A549 (cell line): ENCODE measurements around the gene CFAP126.

Source experiments
- CEBPB ChIP-seq, 2 experiments: fragments of >200 bp in 1 of 2; sonication (Bioruptor Twin) in 1 of 2; formaldehyde crosslinking in 1 of 2; IDR thresholded peaks; 2 replicates each; pipeline ENCODE4 v1.6.1; 2012 to 2016
- CHD4 ChIP-seq: fragments of 200-600 bp; sonication (generic); IDR thresholded peaks from 2 replicates; pipeline ENCODE4 v1.6.1; 2016; ENCODE audit warnings: antibody characterized with exemption, mild to moderate bottlenecking, borderline replicate concordance
- E2F6 ChIP-seq: IDR thresholded peaks from 2 replicates; pipeline ENCODE4 v1.6.1; 2012; ENCODE audit warnings: low read depth, borderline replicate concordance
- EHMT2 ChIP-seq: fragments of 200-600 bp; sonication (generic); IDR thresholded peaks from 2 replicates; pipeline ENCODE4 v1.6.1; 2016; ENCODE audit warnings: antibody characterized with exemption, low read depth, mild to moderate bottlenecking, moderate library complexity
- EP300 ChIP-seq, 2 experiments: fragments of >200 bp; sonication (Bioruptor Twin); formaldehyde crosslinking; IDR thresholded peaks; 2 replicates in 1 of 2; 3 replicates in 1 of 2; pipeline ENCODE4 v1.6.1; 2016 to 2017
- FOSL2 ChIP-seq, 2 experiments: fragments of 450-650 bp in 1 of 2; fragments of >200 bp in 1 of 2; sonication (Bioruptor Twin) in 1 of 2; formaldehyde crosslinking; IDR thresholded peaks; 2 replicates each; pipeline versions ENCODE4 v1.5.0 to v1.6.1; 2016 to 2020; ENCODE audit warnings: mild to moderate bottlenecking in 1 of 2, moderate library complexity in 1 of 2
- HMGXB4 ChIP-seq: fragments of 250-450 bp; sonication (Bioruptor Pico); IDR thresholded peaks from 2 replicates; pipeline ENCODE4 v1.5.0; 2021; ENCODE audit warnings: mild to moderate bottlenecking, moderate library complexity, borderline replicate concordance
- MAZ ChIP-seq: fragments of 150-350 bp; IDR thresholded peaks from 2 replicates; pipeline ENCODE4 v1.6.1; 2014; ENCODE audit warnings: antibody characterized with exemption, low read depth, low read length, borderline replicate concordance
- POLR2A ChIP-seq: IDR thresholded peaks from 2 replicates; pipeline ENCODE4 v1.6.1; 2012; ENCODE audit warnings: mild to moderate bottlenecking, low read length
- RCOR1 ChIP-seq: fragments of 150-350 bp; IDR thresholded peaks from 2 replicates; pipeline ENCODE4 v1.6.1; 2014; ENCODE audit warnings: antibody characterized with exemption, low read length, low read depth
- RNF2 ChIP-seq: fragments of 200-600 bp; sonication (generic); IDR thresholded peaks from 2 replicates; pipeline ENCODE4 v1.6.1; 2016; ENCODE audit warnings: low read depth, mild to moderate bottlenecking, antibody characterized with exemption, moderate library complexity, borderline replicate concordance
- TF ChIP-seq, protein P1 (sequence below): fragments of >200 bp; sonication (Bioruptor Twin); formaldehyde crosslinking; IDR thresholded peaks from 3 replicates; pipeline ENCODE4 v1.5.1; 2016

GRCh38 chr1:161389691-161390558, 22.2 kb upstream of the CFAP126 start:
- no peak for TF ChIP-seq FOSL2 (IDR thresholded peaks at IDR 0.05)
- TF ChIP-seq FOSL2 (CRISPR knock-in tag; IDR thresholded peaks at IDR 0.05) = peak; percentile 84
- TF ChIP-seq POLR2A = peak; percentile 97
- TF ChIP-seq, protein P1, sequence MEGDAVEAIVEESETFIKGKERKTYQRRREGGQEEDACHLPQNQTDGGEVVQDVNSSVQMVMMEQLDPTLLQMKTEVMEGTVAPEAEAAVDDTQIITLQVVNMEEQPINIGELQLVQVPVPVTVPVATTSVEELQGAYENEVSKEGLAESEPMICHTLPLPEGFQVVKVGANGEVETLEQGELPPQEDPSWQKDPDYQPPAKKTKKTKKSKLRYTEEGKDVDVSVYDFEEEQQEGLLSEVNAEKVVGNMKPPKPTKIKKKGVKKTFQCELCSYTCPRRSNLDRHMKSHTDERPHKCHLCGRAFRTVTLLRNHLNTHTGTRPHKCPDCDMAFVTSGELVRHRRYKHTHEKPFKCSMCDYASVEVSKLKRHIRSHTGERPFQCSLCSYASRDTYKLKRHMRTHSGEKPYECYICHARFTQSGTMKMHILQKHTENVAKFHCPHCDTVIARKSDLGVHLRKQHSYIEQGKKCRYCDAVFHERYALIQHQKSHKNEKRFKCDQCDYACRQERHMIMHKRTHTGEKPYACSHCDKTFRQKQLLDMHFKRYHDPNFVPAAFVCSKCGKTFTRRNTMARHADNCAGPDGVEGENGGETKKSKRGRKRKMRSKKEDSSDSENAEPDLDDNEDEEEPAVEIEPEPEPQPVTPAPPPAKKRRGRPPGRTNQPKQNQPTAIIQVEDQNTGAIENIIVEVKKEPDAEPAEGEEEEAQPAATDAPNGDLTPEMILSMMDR = no peak
- no peak for TF ChIP-seq MAZ
- peak; percentile 88 for TF ChIP-seq E2F6
- no peak for TF ChIP-seq EP300 (IDR thresholded peaks at IDR 0.05)
- 0 out of 2 replicates have a peak, but pooled peaks have one; percentile 22 for TF ChIP-seq RCOR1
- TF ChIP-seq HMGXB4 (CRISPR knock-in tag) = peak; percentile 58; the same call in 1 of the 2 replicates
- TF ChIP-seq CEBPB (IDR thresholded peaks at IDR 0.05) = no peak
- no peak for TF ChIP-seq CHD4
- no peak for TF ChIP-seq EHMT2
- TF ChIP-seq RNF2 = no peak
